ENCODE data around the gene NPIPA7. TPM values are rescaled to one million over a fixed set of nuclear protein-coding genes. Genes with fewer than 3 reads are reported as not detected.
"Not testable (repeated sequence)": the region's sequence is repeated elsewhere in the genome, so short reads cannot be mapped to it uniquely, and the experiment has no call there.

NPIPA7 gene
- total RNA-seq (6.8 and 12.2 TPM in 2 replicates), polyA plus RNA-seq (27.3 and 29.3 TPM in 2 replicates), polyA minus RNA-seq (1.9 and 11.8 TPM in 2 replicates), Bru-seq, nascent RNA (percentile 18 among the genes with signal in this experiment), BruChase-seq, experiment 1, labeled RNA remaining after a 6-hour chase (percentile 27 among the genes with signal in this experiment), BruChase-seq, experiment 2, labeled RNA remaining after a 2-hour chase (percentile 29 among the genes with signal in this experiment)
- 14.8 and 17.9 TPM in 2 replicates for polyA plus RNA-seq (2011; cell fraction: cytosol; rRNA removed)
- polyA plus RNA-seq (2011; cell fraction: nucleus; rRNA removed), result 84.1 and 104 TPM in 2 replicates
- polyA plus RNA-seq (2012), result 1.4 and 6.0 TPM in 2 replicates
- 2.5 TPM for polyA minus RNA-seq (2011; cell fraction: cytosol; rRNA and poly(A)+ RNA removed)
- polyA minus RNA-seq (2011; cell fraction: nucleus; rRNA and poly(A)+ RNA removed), result 5.6 and 6.3 TPM in 2 replicates
- long read RNA-seq, partial matches to known transcripts, result 0 of 3 reads
- long read RNA-seq, other reads (novel, unspliced or antisense), result 3 of 3 reads

- H3K9ac ChIP-seq (replicated peaks; ENCODE audit: extremely low read depth, insufficient read depth, low read length); H4K20me1 ChIP-seq (replicated peaks; ENCODE audit: control insufficient read depth, extremely low read depth, insufficient read depth, low read length); H3K4me2 ChIP-seq (ENCODE audit: insufficient read depth, low read length); POLR2A ChIA-PET; H3K36me3 ChIP-seq (ENCODE audit: control insufficient read depth in 2 of 2, extremely low read depth in 1 of 2, insufficient read depth in 2 of 2, low read length in 2 of 2); intact Hi-C loops (cut with micrococcal nuclease); H3K27me3 ChIP-seq (ENCODE audit: control insufficient read depth in 2 of 2, insufficient read depth in 2 of 2, low read length in 2 of 2); CTCF ChIA-PET; H3K9me3 ChIP-seq (replicated peaks; ENCODE audit: control insufficient read depth, insufficient read depth, low read length); H3K4me3 ChIP-seq (replicated peaks in 1 of 3; ENCODE audit: insufficient read depth in 1 of 3, low read depth in 1 of 3, low read length in 3 of 3); H3K79me2 ChIP-seq (ENCODE audit: control insufficient read depth, insufficient read depth, low read length); H3K27ac ChIP-seq (ENCODE audit: insufficient read depth, low read depth, low read length); BruUV-seq (replicated peaks); FAIRE-seq; H3K4me1 ChIP-seq (ENCODE audit: control insufficient read depth, extremely low read depth, insufficient read depth, low read length); H2AFZ ChIP-seq (ENCODE audit: low read depth, low read length); H3K9me1 ChIP-seq (replicated peaks; ENCODE audit: control insufficient read depth, extremely low read depth, insufficient read depth, low read length); DNase-seq (ENCODE audit: low read depth, low spot score); dilution Hi-C loops (cut with MboI; ENCODE audit: extremely low pct_ligation_motif_present, low sequenced_read_pairs): not testable (repeated sequence)
Observed at GRCh38 chr16:16378840-16379239, at the start of gene NPIPA7. TSS of gene NPIPA7 (plus strand) at chr16:16379140. CDS start at chr16:16379245, 105 bp downstream.

- FAIRE-seq; H3K9me1 ChIP-seq (replicated peaks; ENCODE audit: control insufficient read depth, extremely low read depth, insufficient read depth, low read length); H3K27ac ChIP-seq (ENCODE audit: insufficient read depth, low read depth, low read length); H3K4me2 ChIP-seq (ENCODE audit: insufficient read depth, low read length); H3K9ac ChIP-seq (replicated peaks; ENCODE audit: extremely low read depth, insufficient read depth, low read length); DNase-seq (ENCODE audit: low read depth, low spot score); H3K79me2 ChIP-seq (ENCODE audit: control insufficient read depth, insufficient read depth, low read length); H3K36me3 ChIP-seq (ENCODE audit: control insufficient read depth in 2 of 2, extremely low read depth in 1 of 2, insufficient read depth in 2 of 2, low read length in 2 of 2); H3K4me1 ChIP-seq (ENCODE audit: control insufficient read depth, extremely low read depth, insufficient read depth, low read length); H4K20me1 ChIP-seq (replicated peaks; ENCODE audit: control insufficient read depth, extremely low read depth, insufficient read depth, low read length); intact Hi-C loops (cut with micrococcal nuclease); H3K27me3 ChIP-seq (ENCODE audit: control insufficient read depth in 2 of 2, insufficient read depth in 2 of 2, low read length in 2 of 2); POLR2A ChIA-PET; CTCF ChIA-PET; dilution Hi-C loops (cut with MboI; ENCODE audit: extremely low pct_ligation_motif_present, low sequenced_read_pairs); H2AFZ ChIP-seq (ENCODE audit: low read depth, low read length); H3K4me3 ChIP-seq (replicated peaks in 1 of 3; ENCODE audit: insufficient read depth in 1 of 3, low read depth in 1 of 3, low read length in 3 of 3); BruUV-seq (replicated peaks); H3K9me3 ChIP-seq (replicated peaks; ENCODE audit: control insufficient read depth, insufficient read depth, low read length): not testable (repeated sequence)
Observed at GRCh38 chr16:16331466-16331865, 47.5 kb upstream of the NPIPA7 start.

GRCh38 chr16:16357556-16357955, 21.4 kb upstream of the NPIPA7 start:
- H2AFZ ChIP-seq (ENCODE audit: low read depth, low read length); H3K27me3 ChIP-seq (ENCODE audit: control insufficient read depth in 2 of 2, insufficient read depth in 2 of 2, low read length in 2 of 2); POLR2A ChIA-PET; dilution Hi-C loops (cut with MboI; ENCODE audit: extremely low pct_ligation_motif_present, low sequenced_read_pairs); H3K4me1 ChIP-seq (ENCODE audit: control insufficient read depth, extremely low read depth, insufficient read depth, low read length); H3K4me2 ChIP-seq (ENCODE audit: insufficient read depth, low read length); H3K9ac ChIP-seq (replicated peaks; ENCODE audit: extremely low read depth, insufficient read depth, low read length); H3K9me3 ChIP-seq (replicated peaks; ENCODE audit: control insufficient read depth, insufficient read depth, low read length); H3K36me3 ChIP-seq (ENCODE audit: control insufficient read depth in 2 of 2, extremely low read depth in 1 of 2, insufficient read depth in 2 of 2, low read length in 2 of 2); BruUV-seq (replicated peaks); H3K27ac ChIP-seq (ENCODE audit: insufficient read depth, low read depth, low read length); CTCF ChIA-PET; H3K4me3 ChIP-seq (replicated peaks in 1 of 3; ENCODE audit: insufficient read depth in 1 of 3, low read depth in 1 of 3, low read length in 3 of 3); H4K20me1 ChIP-seq (replicated peaks; ENCODE audit: control insufficient read depth, extremely low read depth, insufficient read depth, low read length); H3K9me1 ChIP-seq (replicated peaks; ENCODE audit: control insufficient read depth, extremely low read depth, insufficient read depth, low read length); DNase-seq (ENCODE audit: low read depth, low spot score); FAIRE-seq; H3K79me2 ChIP-seq (ENCODE audit: control insufficient read depth, insufficient read depth, low read length); intact Hi-C loops (cut with micrococcal nuclease): not testable (repeated sequence)

- not testable (repeated sequence) for BruUV-seq (replicated peaks)
Observed at GRCh38 chr16:16358539-16359240, 20.2 kb upstream of the NPIPA7 start.

More at GRCh38 chr16:16358539-16359240, 20.2 kb upstream of the NPIPA7 start:
- H2AFZ ChIP-seq (ENCODE audit: low read depth, low read length); H3K4me3 ChIP-seq (replicated peaks in 1 of 3; ENCODE audit: insufficient read depth in 1 of 3, low read depth in 1 of 3, low read length in 3 of 3); H3K27ac ChIP-seq (ENCODE audit: insufficient read depth, low read depth, low read length); H3K9me1 ChIP-seq (replicated peaks; ENCODE audit: control insufficient read depth, extremely low read depth, insufficient read depth, low read length); FAIRE-seq; CTCF ChIA-PET; H3K9me3 ChIP-seq (replicated peaks; ENCODE audit: control insufficient read depth, insufficient read depth, low read length); DNase-seq (ENCODE audit: low read depth, low spot score); H4K20me1 ChIP-seq (replicated peaks; ENCODE audit: control insufficient read depth, extremely low read depth, insufficient read depth, low read length); H3K4me1 ChIP-seq (ENCODE audit: control insufficient read depth, extremely low read depth, insufficient read depth, low read length); H3K4me2 ChIP-seq (ENCODE audit: insufficient read depth, low read length); dilution Hi-C loops (cut with MboI; ENCODE audit: extremely low pct_ligation_motif_present, low sequenced_read_pairs); H3K36me3 ChIP-seq (ENCODE audit: control insufficient read depth in 2 of 2, extremely low read depth in 1 of 2, insufficient read depth in 2 of 2, low read length in 2 of 2); POLR2A ChIA-PET; H3K9ac ChIP-seq (replicated peaks; ENCODE audit: extremely low read depth, insufficient read depth, low read length); H3K79me2 ChIP-seq (ENCODE audit: control insufficient read depth, insufficient read depth, low read length); intact Hi-C loops (cut with micrococcal nuclease); H3K27me3 ChIP-seq (ENCODE audit: control insufficient read depth in 2 of 2, insufficient read depth in 2 of 2, low read length in 2 of 2): not testable (repeated sequence)

All from endothelial cell of umbilical vein (primary cell).